ENCODE data around the gene ACSS1.
A peak's percentile ranks its signal among the peaks of the same experiment; 100 is the strongest.

The ACSS1 gene

DNA sequence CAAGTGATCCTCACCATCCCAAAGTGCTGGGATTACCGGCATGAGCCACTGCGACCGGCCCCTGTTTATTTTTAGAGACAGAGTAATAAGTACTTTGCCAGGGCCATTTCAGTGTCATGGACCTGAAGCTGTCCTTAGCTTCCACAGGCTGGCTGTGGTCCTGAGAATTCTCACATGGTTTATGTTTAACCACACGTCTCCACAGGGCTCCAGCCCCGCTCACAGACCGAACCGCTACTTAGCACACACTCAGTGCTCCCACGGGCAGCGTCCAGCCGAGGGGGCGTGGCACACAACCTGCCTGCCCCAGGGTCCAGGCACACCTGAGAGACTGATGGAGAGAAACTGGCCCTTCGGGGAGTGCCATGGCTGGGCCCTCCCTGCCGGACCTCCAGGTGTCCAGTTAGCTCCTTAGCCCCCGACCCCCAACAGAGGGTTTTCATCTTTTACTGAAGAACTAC is 11.7 kb downstream of the ACSS1 start:
- DNase-seq (ENCODE audit: low spot score) = no peak

- DNase-seq (ENCODE audit: low spot score) = no peak
Measured at GRCh38 chr20:25045343-25045712, 12.6 kb downstream of the ACSS1 start.

DNA sequence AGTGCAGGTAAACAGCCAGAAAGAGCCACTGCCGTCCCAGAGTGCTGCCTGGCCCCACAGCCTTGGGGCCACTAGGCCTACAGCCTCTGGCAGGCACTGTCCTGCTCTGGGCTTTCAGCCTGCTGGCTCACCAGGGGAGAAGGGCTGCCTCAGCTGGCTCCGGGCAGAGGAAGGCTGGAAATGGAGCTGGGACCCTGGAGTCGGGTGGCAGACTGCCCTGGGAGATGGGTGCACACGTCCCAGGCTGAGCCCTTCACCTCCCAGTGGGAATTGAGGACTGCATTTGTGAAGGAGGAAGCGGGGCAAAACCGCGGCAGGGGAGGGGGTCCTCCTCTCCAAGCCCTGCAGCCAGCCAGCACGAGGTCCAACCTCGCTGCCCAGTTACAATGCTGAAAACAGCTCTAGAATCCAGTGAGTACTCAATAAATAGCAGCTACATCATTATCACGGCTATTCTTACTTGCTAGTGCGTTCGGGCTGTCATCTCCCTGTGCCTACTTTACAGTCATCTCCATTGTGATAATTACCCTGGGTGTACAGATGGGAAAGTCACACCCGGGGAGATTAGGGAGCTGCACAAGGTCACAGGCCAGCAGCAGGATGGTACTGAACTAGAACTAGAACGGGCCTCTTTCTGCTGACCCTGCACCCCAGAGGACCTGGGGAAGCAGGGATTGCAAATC is 13.1 kb downstream of the ACSS1 start:
- no peak for DNase-seq (ENCODE audit: low spot score)

DNA sequence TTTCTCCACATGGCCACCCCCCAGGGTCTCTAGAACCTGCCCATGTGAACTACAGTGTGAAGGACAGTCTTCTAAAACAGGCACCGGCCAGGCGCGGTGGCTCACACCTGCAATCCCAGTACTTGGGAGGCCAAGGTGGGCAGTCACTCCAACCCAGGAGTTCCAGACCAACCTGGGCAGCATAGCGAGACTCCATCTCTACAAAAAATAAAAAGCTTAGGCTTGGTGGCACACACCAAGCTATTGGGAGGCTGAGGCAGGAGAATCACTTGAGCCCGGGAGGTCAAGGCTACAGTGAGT is 13.7 kb downstream of the ACSS1 start:
- no peak for DNase-seq (ENCODE audit: low spot score)

GRCh38 chr20:25043499-25044260 is 14.3 kb downstream of the ACSS1 start:
- no peak for DNase-seq (ENCODE audit: low spot score)

DNA sequence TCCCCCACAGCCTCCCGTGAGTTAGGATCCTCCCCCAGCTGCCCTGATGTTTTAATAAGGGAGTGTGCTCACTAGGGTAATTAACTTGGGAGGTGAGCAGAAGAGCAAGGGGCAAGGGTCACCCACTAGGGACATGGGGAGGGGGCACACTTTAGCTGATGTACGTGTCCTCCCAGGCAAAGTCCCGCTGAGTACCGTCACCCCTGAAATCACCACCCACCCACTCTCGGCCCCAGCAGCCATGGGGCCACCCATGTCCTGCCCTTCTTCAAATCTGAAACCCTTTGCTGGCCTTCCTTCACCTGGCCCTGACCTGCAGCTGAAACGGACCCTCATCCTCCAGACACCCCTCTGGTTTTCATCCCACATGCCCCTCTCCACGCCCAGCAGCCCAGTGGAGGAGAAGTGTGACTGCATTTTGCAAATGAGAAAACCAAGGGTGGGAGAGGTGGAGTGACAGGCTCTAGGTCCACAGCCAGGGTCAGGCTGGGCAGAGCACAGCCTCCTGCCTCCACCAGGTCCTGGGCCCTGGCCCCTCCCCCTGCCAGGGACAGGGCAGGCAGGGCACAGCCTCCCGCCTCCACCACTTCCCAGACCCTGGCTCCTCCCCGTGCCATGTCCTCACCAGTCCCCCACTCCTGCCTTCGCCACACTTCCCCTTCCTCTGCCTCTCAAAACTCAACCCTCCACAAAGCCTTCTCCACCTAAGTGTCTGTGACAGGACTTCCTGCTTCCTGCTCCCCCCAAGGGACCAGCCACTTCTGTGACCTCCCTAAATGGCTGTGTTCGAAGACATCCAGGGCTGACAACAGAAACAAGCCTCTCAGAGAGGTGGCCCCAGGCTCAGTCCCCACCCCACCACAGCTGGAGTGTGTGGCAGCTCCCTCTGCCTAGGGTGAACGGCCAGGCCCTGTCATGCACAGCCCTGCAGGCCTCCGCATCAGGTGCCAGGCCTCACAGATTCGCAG is 15.1 kb downstream of the ACSS1 start:
- DNase-seq (ENCODE audit: low spot score) = peak; percentile 37

- no peak for DNase-seq (ENCODE audit: low spot score)
Measured at GRCh38 chr20:25041813-25042530, 16.0 kb downstream of the ACSS1 start.

- no peak for DNase-seq (ENCODE audit: low spot score)
Measured at GRCh38 chr20:25040438-25040831, 17.5 kb downstream of the ACSS1 start.

DNA sequence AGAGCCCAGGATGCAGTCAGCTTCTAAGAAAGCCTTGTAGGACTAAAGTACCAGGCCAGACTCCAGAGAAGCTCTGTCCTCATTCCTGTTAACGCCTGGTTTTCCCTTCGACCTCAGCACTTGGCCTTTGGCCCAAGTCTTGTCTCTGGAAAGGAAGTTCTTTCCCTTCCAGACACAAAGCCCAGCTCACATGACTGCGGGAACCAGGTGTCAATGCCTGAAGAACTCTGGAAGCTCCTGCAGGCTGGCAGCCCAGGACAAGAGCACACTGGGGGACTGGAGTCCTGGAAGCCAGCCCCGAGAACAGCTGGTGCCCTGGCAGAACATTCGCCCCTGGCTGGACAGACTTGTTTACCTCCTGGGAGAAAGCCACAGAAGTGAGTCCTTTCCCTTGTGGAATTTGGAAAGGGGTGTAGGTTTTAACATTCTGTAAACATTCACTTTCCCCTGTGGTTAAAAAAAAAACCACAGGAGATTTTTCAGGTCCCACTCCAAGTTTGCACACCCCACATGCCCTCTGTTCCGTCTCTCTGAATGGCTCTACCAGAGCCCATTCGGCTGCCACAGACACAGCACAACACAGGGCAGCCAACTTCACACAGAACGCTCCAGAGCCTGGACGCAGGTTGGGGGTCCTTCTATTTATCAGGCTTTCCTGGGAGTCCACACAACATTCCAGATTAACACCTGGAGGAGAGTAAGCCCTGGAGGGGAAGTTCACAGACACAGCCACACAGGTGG is 18.1 kb downstream of the ACSS1 start:
- DNase-seq (ENCODE audit: low spot score) = no peak

GRCh38 chr20:25038591-25039015 is 19.3 kb downstream of the ACSS1 start:
- DNase-seq (ENCODE audit: low spot score) = no peak

DNA sequence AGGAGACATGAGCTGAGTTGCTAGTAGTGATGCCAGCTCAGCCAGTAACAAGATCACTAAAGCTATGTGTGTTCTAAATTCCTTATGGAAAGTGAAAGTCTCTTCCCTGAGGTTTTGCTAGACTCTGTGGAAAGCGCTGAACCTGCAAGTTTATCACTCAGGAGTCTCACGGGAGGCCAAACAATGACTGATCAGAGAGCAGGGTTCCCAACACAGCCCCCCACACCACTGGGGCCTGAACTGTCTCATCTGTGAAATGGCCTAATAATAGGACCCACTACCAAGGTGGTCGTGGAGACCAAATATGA is 19.9 kb downstream of the ACSS1 start:
- no peak for DNase-seq (ENCODE audit: low spot score)

GRCh38 chr20:25037288-25038102 is 20.4 kb downstream of the ACSS1 start:
- DNase-seq (ENCODE audit: low spot score) = no peak

- no peak for DNase-seq (ENCODE audit: low spot score)
Measured at GRCh38 chr20:25036331-25036936, 21.5 kb downstream of the ACSS1 start.

DNA sequence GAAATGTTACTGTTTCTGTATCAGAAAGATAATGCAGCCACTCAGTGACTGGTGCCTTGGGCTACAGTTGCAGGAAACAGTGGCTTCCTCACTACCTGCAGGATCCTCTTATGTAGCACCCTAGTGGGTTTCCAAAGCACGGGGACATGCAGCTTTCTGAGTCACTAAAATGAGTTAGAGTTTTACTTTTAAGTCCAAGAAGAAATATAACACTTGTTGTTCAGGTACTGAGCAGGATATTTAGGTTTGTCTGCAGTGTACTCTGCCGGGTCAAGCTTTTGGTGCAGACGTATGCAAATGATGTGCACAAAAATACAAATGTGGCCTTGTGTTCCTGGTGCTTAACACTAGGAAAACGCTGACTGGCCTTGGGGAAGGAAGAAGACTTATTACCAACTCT is 22.0 kb downstream of the ACSS1 start:
- DNase-seq (ENCODE audit: low spot score) = peak; percentile 29

DNA sequence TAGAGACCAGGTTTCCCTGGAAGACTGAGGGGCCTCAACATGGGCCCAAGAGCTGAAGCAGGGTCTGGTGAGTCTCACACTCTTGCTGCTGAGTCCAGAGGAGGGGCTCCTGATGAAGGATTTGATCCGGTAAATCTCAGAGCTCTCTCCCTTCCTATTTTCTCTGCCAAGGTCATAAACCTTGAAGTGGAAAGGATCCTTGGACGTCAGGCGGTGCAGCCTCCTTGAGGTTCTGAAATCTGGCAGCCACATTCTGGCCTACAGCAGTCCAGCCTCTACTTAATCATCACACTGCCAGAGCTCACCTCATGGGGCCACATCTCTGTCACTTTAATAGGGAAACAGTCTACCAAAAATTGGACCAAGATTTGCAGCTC is 24.0 kb downstream of the ACSS1 start:
- no peak for DNase-seq (ENCODE audit: low spot score)

- no peak for DNase-seq (ENCODE audit: low spot score)
Measured at GRCh38 chr20:25033265-25033923, 24.5 kb downstream of the ACSS1 start.

GRCh38 chr20:25032478-25033264 is 25.3 kb downstream of the ACSS1 start:
- DNase-seq (ENCODE audit: low spot score) = no peak

DNA sequence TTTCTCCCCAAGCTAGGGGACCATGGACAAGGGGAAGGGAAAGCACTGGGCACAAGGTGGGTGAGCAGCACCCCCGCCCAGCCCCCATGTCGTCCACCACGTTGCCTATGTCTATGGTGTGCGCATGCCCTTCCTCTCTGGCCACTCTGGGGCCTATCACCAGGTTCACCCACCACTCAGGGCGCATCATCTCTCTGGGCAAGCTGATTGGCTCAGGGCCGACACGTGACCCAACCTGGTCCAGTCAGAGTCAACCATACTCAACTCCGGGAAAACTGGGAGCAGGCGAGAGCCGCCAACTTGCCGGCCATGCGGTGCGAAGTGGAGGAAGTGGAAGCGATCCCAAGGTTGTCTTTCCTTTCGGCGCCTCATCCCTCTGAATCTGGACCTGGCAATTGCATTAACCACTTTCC is 25.9 kb downstream of the ACSS1 start:
- DNase-seq (ENCODE audit: low spot score) = no peak

- no peak for DNase-seq (ENCODE audit: low spot score)
Measured at GRCh38 chr20:25031241-25031640, 26.7 kb downstream of the ACSS1 start.
